Thyroid gland (tissue), 4 donors: ENCODE measurements around the gene TAX1BP1.

Experiments
- POLR2A ChIP-seq, 2 donors: fragments of 450-650 bp; IDR thresholded peaks; one replicate each; pipeline ENCODE4 v1.6.1; 2017; ENCODE audit warnings: antibody characterized with exemption in 2 of 2, mild to moderate bottlenecking in 2 of 2, moderate library complexity in 1 of 2
- TF ChIP-seq, protein P1 (sequence below), 6 experiments: fragments of 200-600 bp in 3 of 6; fragments of 450-650 bp in 3 of 6; sonication (generic) in 3 of 6; IDR thresholded peaks; one replicate each; pipeline ENCODE4 v1.5.1; 2016 to 2019; ENCODE audit warnings: antibody characterized with exemption in 6 of 6, mild to moderate bottlenecking in 2 of 6, inconsistent platforms in 1 of 6, moderate library complexity in 1 of 6

DNA sequence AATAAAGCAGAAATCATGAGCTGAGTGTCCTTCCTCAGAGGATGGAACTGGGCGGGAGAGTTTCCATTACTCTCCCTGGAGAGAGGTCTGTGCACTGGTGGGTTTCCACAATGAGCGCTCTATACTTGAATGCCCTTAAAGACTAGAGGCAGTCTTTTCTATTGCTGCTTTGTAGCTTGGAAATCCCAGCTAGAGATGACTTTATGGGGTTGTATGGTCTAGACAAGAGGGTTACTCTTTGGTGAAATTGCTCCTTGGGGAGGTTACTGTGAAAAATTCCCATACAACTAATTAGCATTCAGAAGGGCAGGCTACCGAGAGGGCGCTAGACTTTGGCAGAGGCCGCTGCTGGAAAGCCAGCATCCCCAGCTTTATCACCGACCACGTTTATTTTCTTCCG is 136.8 kb downstream of the TAX1BP1 start:
- TF ChIP-seq, protein P1, sequence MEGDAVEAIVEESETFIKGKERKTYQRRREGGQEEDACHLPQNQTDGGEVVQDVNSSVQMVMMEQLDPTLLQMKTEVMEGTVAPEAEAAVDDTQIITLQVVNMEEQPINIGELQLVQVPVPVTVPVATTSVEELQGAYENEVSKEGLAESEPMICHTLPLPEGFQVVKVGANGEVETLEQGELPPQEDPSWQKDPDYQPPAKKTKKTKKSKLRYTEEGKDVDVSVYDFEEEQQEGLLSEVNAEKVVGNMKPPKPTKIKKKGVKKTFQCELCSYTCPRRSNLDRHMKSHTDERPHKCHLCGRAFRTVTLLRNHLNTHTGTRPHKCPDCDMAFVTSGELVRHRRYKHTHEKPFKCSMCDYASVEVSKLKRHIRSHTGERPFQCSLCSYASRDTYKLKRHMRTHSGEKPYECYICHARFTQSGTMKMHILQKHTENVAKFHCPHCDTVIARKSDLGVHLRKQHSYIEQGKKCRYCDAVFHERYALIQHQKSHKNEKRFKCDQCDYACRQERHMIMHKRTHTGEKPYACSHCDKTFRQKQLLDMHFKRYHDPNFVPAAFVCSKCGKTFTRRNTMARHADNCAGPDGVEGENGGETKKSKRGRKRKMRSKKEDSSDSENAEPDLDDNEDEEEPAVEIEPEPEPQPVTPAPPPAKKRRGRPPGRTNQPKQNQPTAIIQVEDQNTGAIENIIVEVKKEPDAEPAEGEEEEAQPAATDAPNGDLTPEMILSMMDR (IDR thresholded peaks at IDR 0.05), result no peak
- no peak for TF ChIP-seq POLR2A (IDR thresholded peaks at IDR 0.05)
